PC-3 (cell line): ENCODE measurements around the gene NOM1. TPM values are rescaled to one million over a fixed set of nuclear protein-coding genes. Genes with fewer than 3 reads are reported as not detected.
"Not testable (repeated sequence)": the region's sequence is repeated elsewhere in the genome, so short reads cannot be mapped to it uniquely, and the experiment has no call there.

Experiments
- ATAC-seq: fragments of 200-7000 bp; cut with Tn5 transposase; 2 replicates; pipeline ENCODE4 v1.9.1; 2020; ENCODE audit warnings: mild to moderate bottlenecking, moderate library complexity
- BruUV-seq: library from RNA; stranded (reverse); fragments of 400-500 nt; replicated peaks from 2 replicates; lab custom pipeline; 2021; lab: Mats Ljungman, UMichigan
- CTCF ChIA-PET: fragments of 300-600 bp; sonication (Branson Sonifier 250); formaldehyde crosslinking; loops from one replicate; lab custom pipeline; 2022; ENCODE audit warnings: antibody characterized with exemption; lab: Charles Lee
- POLR2A ChIA-PET: fragments of 300-600 bp; sonication (Branson Sonifier 250); formaldehyde crosslinking; loops from one replicate; lab custom pipeline; 2022; ENCODE audit warnings: antibody characterized with exemption; ENCODE audit not compliant: unreplicated experiment; lab: Charles Lee
- DNase-seq: peaks from one replicate; pipeline ENCODE4 v3.0.0-alpha.2; 2015
- H2AFZ ChIP-seq: fragments of 300-600 bp; sonication (generic); 2 replicates; pipeline ENCODE4 v1.6.0; 2016; ENCODE audit warnings: antibody characterized with exemption, low read length
- H3F3A ChIP-seq: fragments of 300-600 bp; sonication (generic); one replicate; pipeline ENCODE4 v1.6.0; 2017; ENCODE audit warnings: antibody characterized with exemption, low read length, control low read depth, mild to moderate bottlenecking; ENCODE audit not compliant: unreplicated experiment
- H3K27ac ChIP-seq: fragments of 300-600 bp; sonication (generic); 2 replicates; pipeline ENCODE4 v1.5.1; 2016; ENCODE audit warnings: mild to moderate bottlenecking, low read length
- H3K27me3 ChIP-seq: fragments of 300-600 bp; sonication (generic); 2 replicates; pipeline ENCODE4 v1.6.1; 2016; ENCODE audit warnings: low read length, mixed read lengths
- H3K36me3 ChIP-seq: fragments of 300-600 bp; sonication (generic); 2 replicates; pipeline ENCODE4 v1.6.1; 2016; ENCODE audit warnings: low read depth, mixed run types, low read length, mixed read lengths
- H3K4me1 ChIP-seq: fragments of 300-600 bp; sonication (generic); 2 replicates; pipeline ENCODE4 v1.5.1; 2016; ENCODE audit warnings: low read length; ENCODE audit not compliant: insufficient read depth
- H3K4me2 ChIP-seq: fragments of 300-600 bp; sonication (generic); 2 replicates; pipeline ENCODE4 v1.6.0; 2016; ENCODE audit warnings: low read length
- H3K4me3 ChIP-seq: fragments of 300-600 bp; sonication (generic); 2 replicates; pipeline ENCODE4 v1.5.1; 2016; ENCODE audit warnings: mild to moderate bottlenecking, low read length, mixed read lengths
- H3K79me2 ChIP-seq: fragments of 300-600 bp; sonication (generic); 2 replicates; pipeline ENCODE4 v1.6.1; 2017; ENCODE audit warnings: low read length, mixed read lengths
- H3K9ac ChIP-seq: fragments of 300-600 bp; sonication (generic); 2 replicates; pipeline ENCODE4 v1.6.0; 2016; ENCODE audit warnings: mild to moderate bottlenecking, low read length
- H3K9me2 ChIP-seq: fragments of 300-600 bp; sonication (generic); replicated peaks from 2 replicates; pipeline ENCODE4 v1.6.1; 2016; ENCODE audit warnings: mixed run types, low read length, mixed read lengths
- H3K9me3 ChIP-seq: fragments of 300-600 bp; sonication (generic); 2 replicates; pipeline ENCODE4 v1.6.1; 2016; ENCODE audit warnings: low read length, mixed read lengths
- H4K20me1 ChIP-seq: fragments of 300-600 bp; sonication (generic); 2 replicates; pipeline ENCODE4 v1.6.1; 2016; ENCODE audit warnings: low read length, mixed read lengths
- EZH2 ChIP-seq: fragments of 300-600 bp; sonication (generic); IDR thresholded peaks from one replicate; pipeline ENCODE4 v1.6.1; 2017; ENCODE audit warnings: antibody characterized with exemption, mild to moderate bottlenecking, low read length; ENCODE audit not compliant: unreplicated experiment
- EZH2phosphoT487 ChIP-seq: fragments of 300-600 bp; sonication (generic); IDR thresholded peaks from 2 replicates; pipeline ENCODE4 v1.6.1; 2018; ENCODE audit warnings: mild to moderate bottlenecking, antibody characterized with exemption, low read length, borderline replicate concordance
- intact Hi-C: fragments of 100-400 bp; cut with micrococcal nuclease; formaldehyde crosslinking; loops from 2 replicates; pipeline ENCODE4 v1.9.0; 2023
- total RNA-seq: library from RNA; depleted of rRNA; stranded (reverse); fragments of >200 nt; gene quantifications from 2 replicates; pipeline ENCODE4 v1.2.3, GENCODE V29; 2014
- TF ChIP-seq, protein P1 (sequence below): fragments of 300-600 bp; sonication (generic); conservative IDR thresholded peaks from 2 replicates; pipeline ENCODE4 v1.5.1; 2017; ENCODE audit warnings: antibody characterized with exemption, low read depth, mild to moderate bottlenecking, low read length

NOM1 gene
- total RNA-seq, 1 experiment from 2014 or later, result 17.7 TPM

DNA sequence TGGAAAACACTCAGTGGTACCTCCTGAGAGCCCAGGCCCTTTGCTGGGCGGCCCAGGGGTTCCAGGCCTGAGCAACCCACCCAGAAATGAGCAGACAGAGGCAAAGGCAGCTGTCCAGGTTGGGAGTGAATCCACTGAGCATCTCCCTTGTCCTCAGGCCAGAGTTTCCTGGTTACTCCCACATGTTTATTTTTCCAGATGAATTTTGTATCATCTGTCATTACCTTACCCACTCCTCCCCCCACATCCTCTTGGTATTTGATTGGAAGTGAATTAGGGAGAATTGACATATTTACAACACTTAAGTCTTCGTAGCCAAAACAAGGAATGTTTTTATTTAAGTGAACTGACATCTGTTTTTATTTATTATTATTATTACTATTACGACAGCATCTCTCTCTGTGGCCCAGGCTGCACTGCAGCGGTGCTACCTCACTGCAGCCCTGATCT, 43.3 kb upstream of the NOM1 start:
- POLR2A ChIA-PET, result interaction anchor here (0.5 to 0.6 kb wide), 3 partner anchors 52 to 1128 kb away, joined by 4 to 5 read pairs (median 4); no protein-coding TSS in a partner anchor
- Histone ChIP-seq H3K4me2 (no peak overlapping the region), H3K79me2 (no peaks in the 10 kb centered on the region), H3K27me3 (no peaks in the 10 kb centered on the region), H3F3A (no peaks in the 10 kb centered on the region), H3K27ac (no peak overlapping the region), H3K36me3 (no peaks in the 10 kb centered on the region), H3K4me3 (no peak overlapping the region), H3K9me3 (no peaks in the 10 kb centered on the region), H2AFZ (no peak overlapping the region), H3K9ac (no peak overlapping the region), H3K9me2 (no peaks in the 10 kb centered on the region), H3K4me1 (peaks cover 12% of the 10 kb centered on the region), H4K20me1 (no peaks in the 10 kb centered on the region)
- CTCF ChIA-PET, result no interaction called here
- TF ChIP-seq EZH2phosphoT487 (no peak), EZH2 (no peak)
- TF ChIP-seq, protein P1, sequence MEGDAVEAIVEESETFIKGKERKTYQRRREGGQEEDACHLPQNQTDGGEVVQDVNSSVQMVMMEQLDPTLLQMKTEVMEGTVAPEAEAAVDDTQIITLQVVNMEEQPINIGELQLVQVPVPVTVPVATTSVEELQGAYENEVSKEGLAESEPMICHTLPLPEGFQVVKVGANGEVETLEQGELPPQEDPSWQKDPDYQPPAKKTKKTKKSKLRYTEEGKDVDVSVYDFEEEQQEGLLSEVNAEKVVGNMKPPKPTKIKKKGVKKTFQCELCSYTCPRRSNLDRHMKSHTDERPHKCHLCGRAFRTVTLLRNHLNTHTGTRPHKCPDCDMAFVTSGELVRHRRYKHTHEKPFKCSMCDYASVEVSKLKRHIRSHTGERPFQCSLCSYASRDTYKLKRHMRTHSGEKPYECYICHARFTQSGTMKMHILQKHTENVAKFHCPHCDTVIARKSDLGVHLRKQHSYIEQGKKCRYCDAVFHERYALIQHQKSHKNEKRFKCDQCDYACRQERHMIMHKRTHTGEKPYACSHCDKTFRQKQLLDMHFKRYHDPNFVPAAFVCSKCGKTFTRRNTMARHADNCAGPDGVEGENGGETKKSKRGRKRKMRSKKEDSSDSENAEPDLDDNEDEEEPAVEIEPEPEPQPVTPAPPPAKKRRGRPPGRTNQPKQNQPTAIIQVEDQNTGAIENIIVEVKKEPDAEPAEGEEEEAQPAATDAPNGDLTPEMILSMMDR, result no peak
- DNase-seq (no peak), ATAC-seq (no peak)
- intact Hi-C loops, result no loop called here
- BruUV-seq, result no TSS peak

DNA sequence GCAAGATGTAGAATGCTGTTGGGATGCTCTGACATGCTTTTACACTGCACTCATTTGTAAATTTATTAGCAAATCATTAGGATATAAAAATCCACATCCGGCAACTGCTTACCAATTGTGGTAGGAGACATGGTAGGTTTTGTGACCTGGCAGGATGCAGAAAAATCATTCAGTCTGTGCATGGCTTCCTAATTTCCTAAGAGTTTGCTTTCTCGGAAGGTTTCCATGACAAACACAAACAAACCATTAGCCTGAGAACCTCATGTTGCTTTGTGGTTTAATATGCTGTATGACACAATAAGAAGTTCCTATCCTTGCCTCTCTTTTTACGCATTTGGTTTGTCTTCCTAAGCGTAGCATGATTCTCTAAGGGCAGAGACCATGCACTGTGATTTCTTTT, 41.9 kb upstream of the NOM1 start:
- Histone ChIP-seq H3K27ac (no peak overlapping the region), H2AFZ (no peak overlapping the region), H3K9me2 (no peaks in the 10 kb centered on the region), H3K79me2 (no peaks in the 10 kb centered on the region), H3K4me2 (no peak overlapping the region), H3K4me3 (no peak overlapping the region), H3K4me1 (peaks cover 12% of the 10 kb centered on the region), H4K20me1 (no peaks in the 10 kb centered on the region), H3F3A (no peaks in the 10 kb centered on the region), H3K9me3 (no peaks in the 10 kb centered on the region), H3K36me3 (no peaks in the 10 kb centered on the region), H3K9ac (no peak overlapping the region), H3K27me3 (no peaks in the 10 kb centered on the region)
- ATAC-seq (no peak), DNase-seq (no peak)
- POLR2A ChIA-PET, result no interaction called here
- CTCF ChIA-PET, result interaction anchor here (1.0 kb wide), 1 partner anchor 15 kb away, joined by 9 read pairs; the partner anchor contains the start of gene LMBR1
- BruUV-seq, result no TSS peak
- TF ChIP-seq, protein P1, result no peak
- TF ChIP-seq EZH2, result no peak
- no peak for TF ChIP-seq EZH2phosphoT487
- intact Hi-C loops, result no loop called here

DNA sequence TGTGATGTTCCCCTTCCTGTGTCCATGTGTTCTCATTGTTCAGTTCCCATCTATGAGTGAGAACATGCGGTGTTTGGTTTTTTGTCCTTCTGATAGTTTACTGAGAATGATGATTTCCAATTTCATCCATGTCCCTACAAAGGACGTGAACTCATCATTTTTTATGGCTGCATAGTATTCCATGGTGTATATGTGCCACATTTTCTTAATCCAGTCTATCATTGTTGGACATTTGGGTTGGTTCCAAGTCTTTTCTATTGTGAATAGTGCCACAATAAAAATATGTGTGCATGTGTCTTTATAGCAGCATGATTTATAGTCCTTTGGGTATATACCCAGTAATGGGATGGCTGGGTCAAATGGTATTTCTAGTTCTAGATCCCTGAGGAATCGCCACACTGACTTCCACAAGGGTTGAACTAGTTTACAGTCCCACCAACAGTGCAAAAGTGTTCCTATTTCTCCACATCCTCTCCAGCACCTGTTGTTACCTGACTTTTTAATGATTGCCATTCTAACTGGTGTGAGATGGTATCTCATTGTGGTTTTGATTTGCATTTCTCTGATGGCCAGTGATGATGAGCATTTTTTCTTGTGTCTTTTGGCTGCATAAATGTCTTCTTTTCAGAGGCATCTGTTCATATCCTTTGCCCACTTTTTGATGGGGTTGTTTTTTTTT, 39.8 kb upstream of the NOM1 start:
- H3K9me3 ChIP-seq, ATAC-seq, H3K27me3 ChIP-seq, H4K20me1 ChIP-seq, H3F3A ChIP-seq, H3K27ac ChIP-seq, H3K9me2 ChIP-seq, POLR2A ChIA-PET, H3K4me1 ChIP-seq, CTCF ChIA-PET, H3K79me2 ChIP-seq, intact Hi-C loops, H3K4me3 ChIP-seq, H3K4me2 ChIP-seq, H3K36me3 ChIP-seq, H3K9ac ChIP-seq, DNase-seq, H2AFZ ChIP-seq, BruUV-seq: not testable (repeated sequence)
